Breast epithelium (tissue), 3 donors: ENCODE data around the gene MEF2D.

Experiments used
- POLR2A ChIP-seq: fragments of 450-650 bp; IDR thresholded peaks from one replicate; pipeline ENCODE4 v1.6.1; 2016; ENCODE audit warnings: antibody characterized with exemption, mild to moderate bottlenecking, moderate library complexity
- TF ChIP-seq, protein P1 (sequence below), 3 donors: fragments of 450-650 bp; IDR thresholded peaks; one replicate each; pipeline ENCODE4 v1.5.1; 2016 to 2017; ENCODE audit warnings: antibody characterized with exemption in 3 of 3, mild to moderate bottlenecking in 3 of 3, moderate library complexity in 3 of 3

DNA sequence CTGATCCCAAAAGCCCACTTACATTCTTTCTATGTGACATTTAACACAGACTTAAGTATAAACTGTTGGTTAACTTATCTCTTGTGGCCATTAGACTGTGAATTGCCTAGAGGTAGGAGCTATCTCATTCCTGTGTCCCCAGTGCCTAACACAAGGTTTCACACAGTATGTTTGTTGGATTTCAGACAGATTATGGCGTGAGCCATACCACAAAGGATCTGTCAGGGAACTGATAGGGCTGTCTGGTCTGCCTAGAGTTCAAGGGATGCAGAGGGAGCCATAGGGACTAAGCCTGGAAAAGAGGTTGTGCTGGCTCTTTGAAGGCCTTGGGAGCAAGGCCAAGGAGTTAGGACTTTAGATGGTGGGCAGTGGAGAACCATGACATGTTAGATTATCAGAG is 40.0 kb downstream of the MEF2D start:
- TF ChIP-seq, protein P1, sequence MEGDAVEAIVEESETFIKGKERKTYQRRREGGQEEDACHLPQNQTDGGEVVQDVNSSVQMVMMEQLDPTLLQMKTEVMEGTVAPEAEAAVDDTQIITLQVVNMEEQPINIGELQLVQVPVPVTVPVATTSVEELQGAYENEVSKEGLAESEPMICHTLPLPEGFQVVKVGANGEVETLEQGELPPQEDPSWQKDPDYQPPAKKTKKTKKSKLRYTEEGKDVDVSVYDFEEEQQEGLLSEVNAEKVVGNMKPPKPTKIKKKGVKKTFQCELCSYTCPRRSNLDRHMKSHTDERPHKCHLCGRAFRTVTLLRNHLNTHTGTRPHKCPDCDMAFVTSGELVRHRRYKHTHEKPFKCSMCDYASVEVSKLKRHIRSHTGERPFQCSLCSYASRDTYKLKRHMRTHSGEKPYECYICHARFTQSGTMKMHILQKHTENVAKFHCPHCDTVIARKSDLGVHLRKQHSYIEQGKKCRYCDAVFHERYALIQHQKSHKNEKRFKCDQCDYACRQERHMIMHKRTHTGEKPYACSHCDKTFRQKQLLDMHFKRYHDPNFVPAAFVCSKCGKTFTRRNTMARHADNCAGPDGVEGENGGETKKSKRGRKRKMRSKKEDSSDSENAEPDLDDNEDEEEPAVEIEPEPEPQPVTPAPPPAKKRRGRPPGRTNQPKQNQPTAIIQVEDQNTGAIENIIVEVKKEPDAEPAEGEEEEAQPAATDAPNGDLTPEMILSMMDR (IDR thresholded peaks at IDR 0.05), result no peak
- TF ChIP-seq POLR2A, result no peak
